ENCODE results near the gene DCN.

GRCh38 chr12:91093341-91093740, 89.3 kb downstream of the DCN start:
- TF ChIP-seq EZH2 (IDR thresholded peaks at IDR 0.05; ENCODE audit: insufficient read depth, poor library complexity, severe bottlenecking), result no peak
- TF ChIP-seq EZH2phosphoT487 (IDR thresholded peaks at IDR 0.05; ENCODE audit: insufficient read depth, low read depth), result no peak
